ENCODE results near the gene AOPEP. TPM values are rescaled to one million over a fixed set of nuclear protein-coding genes. Genes with fewer than 3 reads are reported as not detected.

Gene AOPEP
- total RNA-seq, 1 experiment from 2014 or later: 36.4 TPM

GRCh38 chr9:95105519-95106287, 379.2 kb downstream of the AOPEP start:
- ATAC-seq (no peak), DNase-seq (ENCODE audit: low read depth, low spot score) (no peak)
- intact Hi-C loops (cut with micrococcal nuclease; ENCODE audit: unreplicated experiment): no loop called here
- Histone ChIP-seq H3K9me3 (ENCODE audit: control insufficient read depth, insufficient read depth, low read depth, low read length) (no peaks in the 10 kb centered on the region), H3K4me3 (ENCODE audit: low read depth in 2 of 2, low read length in 2 of 2) (no peak overlapping the region), H3K36me3 (ENCODE audit: control insufficient read depth, insufficient read depth, low read length) (no peaks in the 10 kb centered on the region), H3K4me1 (ENCODE audit: control insufficient read depth, insufficient read depth, low read length) (no peaks in the 10 kb centered on the region), H3K27me3 (ENCODE audit: control insufficient read depth, insufficient read depth, low read length) (no peaks in the 10 kb centered on the region), H3K27ac (ENCODE audit: low read length) (no peak overlapping the region)
- ChIA-PET POLR2A (no interaction called here), CTCF (no interaction called here)
- in situ Hi-C loops (cut with HindIII; ENCODE audit: low pct_unique_long_range_greater_than_20kb, low sequenced_read_pairs): no loop called here
- TF ChIP-seq SIN3A (IDR thresholded peaks at IDR 0.05; ENCODE audit: borderline replicate concordance, insufficient read depth, low read depth, low read length) (no peak), POLR2AphosphoS5 (IDR thresholded peaks at IDR 0.05; ENCODE audit: low read depth, low read length) (no peak), CTCF (IDR thresholded peaks at IDR 0.05) (no peak), TCF7L2 (IDR thresholded peaks at IDR 0.05; ENCODE audit: low read depth, low read length) (no peak)
- TF ChIP-seq, protein P1, sequence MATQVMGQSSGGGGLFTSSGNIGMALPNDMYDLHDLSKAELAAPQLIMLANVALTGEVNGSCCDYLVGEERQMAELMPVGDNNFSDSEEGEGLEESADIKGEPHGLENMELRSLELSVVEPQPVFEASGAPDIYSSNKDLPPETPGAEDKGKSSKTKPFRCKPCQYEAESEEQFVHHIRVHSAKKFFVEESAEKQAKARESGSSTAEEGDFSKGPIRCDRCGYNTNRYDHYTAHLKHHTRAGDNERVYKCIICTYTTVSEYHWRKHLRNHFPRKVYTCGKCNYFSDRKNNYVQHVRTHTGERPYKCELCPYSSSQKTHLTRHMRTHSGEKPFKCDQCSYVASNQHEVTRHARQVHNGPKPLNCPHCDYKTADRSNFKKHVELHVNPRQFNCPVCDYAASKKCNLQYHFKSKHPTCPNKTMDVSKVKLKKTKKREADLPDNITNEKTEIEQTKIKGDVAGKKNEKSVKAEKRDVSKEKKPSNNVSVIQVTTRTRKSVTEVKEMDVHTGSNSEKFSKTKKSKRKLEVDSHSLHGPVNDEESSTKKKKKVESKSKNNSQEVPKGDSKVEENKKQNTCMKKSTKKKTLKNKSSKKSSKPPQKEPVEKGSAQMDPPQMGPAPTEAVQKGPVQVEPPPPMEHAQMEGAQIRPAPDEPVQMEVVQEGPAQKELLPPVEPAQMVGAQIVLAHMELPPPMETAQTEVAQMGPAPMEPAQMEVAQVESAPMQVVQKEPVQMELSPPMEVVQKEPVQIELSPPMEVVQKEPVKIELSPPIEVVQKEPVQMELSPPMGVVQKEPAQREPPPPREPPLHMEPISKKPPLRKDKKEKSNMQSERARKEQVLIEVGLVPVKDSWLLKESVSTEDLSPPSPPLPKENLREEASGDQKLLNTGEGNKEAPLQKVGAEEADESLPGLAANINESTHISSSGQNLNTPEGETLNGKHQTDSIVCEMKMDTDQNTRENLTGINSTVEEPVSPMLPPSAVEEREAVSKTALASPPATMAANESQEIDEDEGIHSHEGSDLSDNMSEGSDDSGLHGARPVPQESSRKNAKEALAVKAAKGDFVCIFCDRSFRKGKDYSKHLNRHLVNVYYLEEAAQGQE (IDR thresholded peaks at IDR 0.05; ENCODE audit: insufficient read depth in 1 of 2, low read depth in 2 of 2, low read length in 1 of 2): no peak
- BruUV-seq (replicated peaks): no TSS peak

DNA sequence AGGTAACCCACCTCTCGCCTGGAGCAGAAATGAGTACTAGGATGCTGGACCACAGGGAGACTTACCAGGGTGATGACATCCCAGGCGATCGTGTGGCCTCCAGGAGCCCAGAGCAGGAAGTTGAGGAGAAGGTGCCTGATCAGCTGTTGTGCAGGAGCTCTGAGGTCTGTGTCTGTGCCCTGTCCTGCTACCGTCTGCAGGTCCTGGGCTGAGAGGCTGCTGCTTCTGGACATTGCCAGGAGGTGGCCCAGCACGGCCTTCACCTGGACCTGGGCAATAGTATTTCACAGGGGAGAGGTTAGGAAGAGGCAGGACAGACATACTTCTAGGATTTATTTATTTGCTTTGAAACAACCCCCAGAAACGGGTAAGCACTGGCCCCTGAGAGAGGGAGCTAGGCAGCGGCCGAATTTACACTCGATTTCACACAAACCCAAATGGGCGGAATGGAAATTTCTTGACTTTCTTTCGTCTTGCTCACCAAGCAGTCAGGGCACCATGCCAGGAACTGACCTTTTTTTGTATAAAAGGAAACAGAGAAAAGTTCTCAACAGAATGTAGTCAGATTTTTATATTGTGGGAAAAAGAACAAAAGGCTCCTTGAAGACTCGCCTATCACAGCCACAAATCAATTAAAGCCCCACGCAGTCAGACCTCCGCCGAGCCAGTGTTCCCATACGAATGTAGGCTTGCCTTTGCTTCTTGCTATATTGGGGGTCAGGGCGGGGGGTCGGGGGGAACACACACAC, 380.7 kb downstream of the AOPEP start:
- Histone ChIP-seq H3K27me3 (ENCODE audit: control insufficient read depth, insufficient read depth, low read length) (no peaks in the 10 kb centered on the region), H3K9me3 (ENCODE audit: control insufficient read depth, insufficient read depth, low read depth, low read length) (no peaks in the 10 kb centered on the region), H3K27ac (ENCODE audit: low read length) (no peak overlapping the region), H3K4me1 (ENCODE audit: control insufficient read depth, insufficient read depth, low read length) (no peaks in the 10 kb centered on the region), H3K4me3 (ENCODE audit: low read depth in 2 of 2, low read length in 2 of 2) (no peak overlapping the region), H3K36me3 (ENCODE audit: control insufficient read depth, insufficient read depth, low read length) (no peaks in the 10 kb centered on the region)
- in situ Hi-C loops (cut with HindIII; ENCODE audit: low pct_unique_long_range_greater_than_20kb, low sequenced_read_pairs) (no loop called here), intact Hi-C loops (cut with micrococcal nuclease; ENCODE audit: unreplicated experiment) (no loop called here)
- TF ChIP-seq POLR2AphosphoS5 (IDR thresholded peaks at IDR 0.05; ENCODE audit: low read depth, low read length) (no peak), TCF7L2 (IDR thresholded peaks at IDR 0.05; ENCODE audit: low read depth, low read length) (no peak), SIN3A (IDR thresholded peaks at IDR 0.05; ENCODE audit: borderline replicate concordance, insufficient read depth, low read depth, low read length) (no peak), CTCF (IDR thresholded peaks at IDR 0.05) (no peak)
- TF ChIP-seq, protein P1 (IDR thresholded peaks at IDR 0.05; ENCODE audit: insufficient read depth in 1 of 2, low read depth in 2 of 2, low read length in 1 of 2): no peak
- ATAC-seq (no peak), DNase-seq (ENCODE audit: low read depth, low spot score) (no peak)
- CTCF ChIA-PET: interaction anchor here (0.6 kb wide), 1 partner anchor 288 kb away, joined by 7 read pairs; no protein-coding TSS in a partner anchor
- no TSS peak for BruUV-seq (replicated peaks)
- POLR2A ChIA-PET: no interaction called here

Data from Panc1 (cell line).